ENCODE data around the gene ZC3H12D.

Gene ZC3H12D

DNA sequence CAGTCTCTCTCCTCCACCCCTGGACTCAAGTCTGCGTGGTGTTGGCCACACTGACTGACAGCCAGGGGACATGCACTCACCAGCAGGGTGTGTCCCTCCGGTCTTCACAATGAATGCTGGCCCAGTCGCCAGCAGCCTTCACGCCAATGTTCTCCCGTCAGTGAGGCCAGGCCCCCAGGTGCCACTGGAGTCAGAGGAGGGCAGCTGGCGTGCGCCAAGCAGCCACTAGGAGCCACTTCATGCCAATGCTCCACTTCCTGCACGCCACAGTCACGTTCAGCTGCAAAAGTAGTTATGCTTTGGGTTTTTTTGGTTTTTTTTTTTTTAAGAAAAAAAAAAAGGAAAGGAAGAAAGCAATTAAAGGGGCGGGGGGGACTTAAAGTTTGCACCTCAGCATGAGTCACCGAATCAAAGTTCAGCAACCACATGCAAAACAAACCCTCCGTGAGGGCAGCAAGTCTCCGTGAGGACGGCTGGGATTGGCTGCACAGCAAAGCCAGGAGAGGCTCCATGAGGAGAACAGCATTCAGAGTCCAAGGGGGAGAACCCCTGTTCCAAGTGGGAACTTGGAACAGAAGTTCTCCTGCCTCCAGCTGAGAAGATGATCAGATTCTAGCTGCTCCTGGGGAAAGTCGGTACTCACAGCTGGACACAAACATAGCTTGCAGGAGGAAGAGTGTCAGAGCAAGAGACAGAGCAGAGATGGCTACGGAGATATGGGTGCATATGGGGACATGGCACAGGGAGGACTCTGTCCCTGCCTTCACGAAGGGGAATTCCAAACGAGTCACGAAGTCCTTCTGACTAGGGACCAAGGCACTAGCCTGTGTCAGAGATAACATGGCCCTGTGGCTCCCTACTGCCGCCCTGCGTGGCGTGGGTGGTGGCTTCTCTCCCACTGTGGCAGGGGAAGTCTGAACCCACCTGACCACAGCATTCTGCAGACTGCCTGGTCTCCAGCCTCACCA lies at the start of gene ZC3H12D:
Gene ZC3H12D, minus strand, starts transcription at position 282 of the 968 bp plus-strand sequence. CDS start 10,471 bp downstream, outside the sequence.
- no peaks in the 10 kb centered on the region for H3K79me2 ChIP-seq (ENCODE audit: insufficient read depth, low read length)
- no peaks in the 10 kb centered on the region for H3K36me3 ChIP-seq (ENCODE audit: insufficient read depth, low read length)
- H3K4me1 ChIP-seq (ENCODE audit: insufficient read depth, low read length, poor library complexity, severe bottlenecking): peaks cover 12% of the 10 kb centered on the region
- 0 out of 2 replicates have a peak within 1 kb of the TSS, but pooled peaks have one; percentile 40 for H2AFZ ChIP-seq (ENCODE audit: low read length)
- no peaks in the 10 kb centered on the region for H3K9me3 ChIP-seq (ENCODE audit: insufficient read depth, low read depth, low read length)
- H3K27me3 ChIP-seq (ENCODE audit: insufficient read depth, low read length, poor library complexity, severe bottlenecking): no peaks in the 10 kb centered on the region
- peak within 1 kb of the TSS; percentile 29 for H3K4me2 ChIP-seq (ENCODE audit: low read depth, low read length, poor library complexity, severe bottlenecking)
- no peaks in the 10 kb centered on the region for H3F3A ChIP-seq (ENCODE audit: low read depth)
- no peaks in the 10 kb centered on the region for H4K20me1 ChIP-seq (ENCODE audit: insufficient read depth, low read length, poor library complexity, severe bottlenecking)
- no peak within 1 kb of the TSS for H3K9ac ChIP-seq (ENCODE audit: low read depth, low read length, poor library complexity, severe bottlenecking)
- H3K4me3 ChIP-seq (ENCODE audit: low read length, poor library complexity, severe bottlenecking): no peak within 1 kb of the TSS
- TF ChIP-seq EZH2phosphoT487 (IDR thresholded peaks at IDR 0.05; ENCODE audit: borderline replicate concordance) (no peak), CTCF (conservative IDR thresholded peaks at IDR 0.05; ENCODE audit: low read length) (peak; percentile 34; the same call in 1 of the 2 replicates)
- H3K9me2 ChIP-seq (replicated peaks; ENCODE audit: low read depth, low read length): no peaks in the 10 kb centered on the region

- Histone ChIP-seq H3F3A (ENCODE audit: low read depth) (no peaks in the 10 kb centered on the region), H3K9me3 (ENCODE audit: insufficient read depth, low read depth, low read length) (no peaks in the 10 kb centered on the region), H3K9ac (ENCODE audit: low read depth, low read length, poor library complexity, severe bottlenecking) (no peak overlapping the region), H3K36me3 (ENCODE audit: insufficient read depth, low read length) (peaks cover 78% of the 10 kb centered on the region; the same call in 1 of the 2 replicates), H3K9me2 (replicated peaks; ENCODE audit: low read depth, low read length) (no peaks in the 10 kb centered on the region), H3K4me3 (ENCODE audit: low read length, poor library complexity, severe bottlenecking) (no peak overlapping the region), H3K4me1 (ENCODE audit: insufficient read depth, low read length, poor library complexity, severe bottlenecking) (no peaks in the 10 kb centered on the region), H3K79me2 (ENCODE audit: insufficient read depth, low read length) (no peaks in the 10 kb centered on the region), H4K20me1 (ENCODE audit: insufficient read depth, low read length, poor library complexity, severe bottlenecking) (no peaks in the 10 kb centered on the region), H2AFZ (ENCODE audit: low read length) (no peak overlapping the region), H3K27me3 (ENCODE audit: insufficient read depth, low read length, poor library complexity, severe bottlenecking) (no peaks in the 10 kb centered on the region), H3K4me2 (ENCODE audit: low read depth, low read length, poor library complexity, severe bottlenecking) (no peak overlapping the region)
- TF ChIP-seq CTCF (conservative IDR thresholded peaks at IDR 0.05; ENCODE audit: low read length) (no peak), EZH2phosphoT487 (IDR thresholded peaks at IDR 0.05; ENCODE audit: borderline replicate concordance) (no peak)
Observed at GRCh38 chr6:149529650-149530049, 44.8 kb upstream of the ZC3H12D start.

DNA sequence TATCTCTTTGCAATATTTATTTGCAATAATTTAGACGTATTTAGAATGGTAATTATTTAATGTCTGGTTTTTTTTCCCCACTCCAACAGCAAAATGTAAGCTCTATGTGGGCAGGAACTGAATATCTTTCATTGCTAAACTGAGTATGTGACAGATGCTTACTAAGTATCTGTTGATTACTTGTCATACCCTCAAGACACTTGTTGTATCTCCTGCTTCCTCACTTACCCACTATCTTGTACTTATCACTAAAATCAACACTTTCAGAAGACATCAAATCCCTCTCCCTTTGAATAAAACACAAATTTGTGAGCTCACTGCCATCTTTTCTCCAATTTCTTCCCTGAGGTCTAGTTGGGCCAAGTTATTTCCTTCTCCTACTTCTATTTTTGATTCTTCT lies 30.7 kb upstream of the ZC3H12D start:
- Histone ChIP-seq H3K79me2 (ENCODE audit: insufficient read depth, low read length) (no peaks in the 10 kb centered on the region), H2AFZ (ENCODE audit: low read length) (no peak overlapping the region), H4K20me1 (ENCODE audit: insufficient read depth, low read length, poor library complexity, severe bottlenecking) (peaks cover 4% of the 10 kb centered on the region), H3K9me3 (ENCODE audit: insufficient read depth, low read depth, low read length) (no peaks in the 10 kb centered on the region), H3F3A (ENCODE audit: low read depth) (no peaks in the 10 kb centered on the region), H3K4me3 (ENCODE audit: low read length, poor library complexity, severe bottlenecking) (no peak overlapping the region), H3K9ac (ENCODE audit: low read depth, low read length, poor library complexity, severe bottlenecking) (no peak overlapping the region), H3K4me2 (ENCODE audit: low read depth, low read length, poor library complexity, severe bottlenecking) (no peak overlapping the region), H3K9me2 (replicated peaks; ENCODE audit: low read depth, low read length) (no peaks in the 10 kb centered on the region), H3K4me1 (ENCODE audit: insufficient read depth, low read length, poor library complexity, severe bottlenecking) (no peaks in the 10 kb centered on the region), H3K27me3 (ENCODE audit: insufficient read depth, low read length, poor library complexity, severe bottlenecking) (no peaks in the 10 kb centered on the region), H3K36me3 (ENCODE audit: insufficient read depth, low read length) (peaks cover 43% of the 10 kb centered on the region; the same call in 1 of the 2 replicates)
- TF ChIP-seq CTCF (conservative IDR thresholded peaks at IDR 0.05; ENCODE audit: low read length): no peak
- no peak for TF ChIP-seq EZH2phosphoT487 (IDR thresholded peaks at IDR 0.05; ENCODE audit: borderline replicate concordance)
